Amniotic stem cell (primary cell): Measurements from ENCODE around the gene ACAP3.

Experiments
- DNase-seq: peaks from one replicate; lab custom pipeline; 2025; lab: John Stamatoyannopoulos, UW

The ACAP3 gene, protein sequence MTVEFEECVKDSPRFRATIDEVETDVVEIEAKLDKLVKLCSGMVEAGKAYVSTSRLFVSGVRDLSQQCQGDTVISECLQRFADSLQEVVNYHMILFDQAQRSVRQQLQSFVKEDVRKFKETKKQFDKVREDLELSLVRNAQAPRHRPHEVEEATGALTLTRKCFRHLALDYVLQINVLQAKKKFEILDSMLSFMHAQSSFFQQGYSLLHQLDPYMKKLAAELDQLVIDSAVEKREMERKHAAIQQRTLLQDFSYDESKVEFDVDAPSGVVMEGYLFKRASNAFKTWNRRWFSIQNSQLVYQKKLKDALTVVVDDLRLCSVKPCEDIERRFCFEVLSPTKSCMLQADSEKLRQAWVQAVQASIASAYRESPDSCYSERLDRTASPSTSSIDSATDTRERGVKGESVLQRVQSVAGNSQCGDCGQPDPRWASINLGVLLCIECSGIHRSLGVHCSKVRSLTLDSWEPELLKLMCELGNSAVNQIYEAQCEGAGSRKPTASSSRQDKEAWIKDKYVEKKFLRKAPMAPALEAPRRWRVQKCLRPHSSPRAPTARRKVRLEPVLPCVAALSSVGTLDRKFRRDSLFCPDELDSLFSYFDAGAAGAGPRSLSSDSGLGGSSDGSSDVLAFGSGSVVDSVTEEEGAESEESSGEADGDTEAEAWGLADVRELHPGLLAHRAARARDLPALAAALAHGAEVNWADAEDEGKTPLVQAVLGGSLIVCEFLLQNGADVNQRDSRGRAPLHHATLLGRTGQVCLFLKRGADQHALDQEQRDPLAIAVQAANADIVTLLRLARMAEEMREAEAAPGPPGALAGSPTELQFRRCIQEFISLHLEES

GRCh38 chr1:1307923-1308755 lies at the start of gene ACAP3, which contains the start of gene PUSL1:
ACAP3 (minus strand) TSS chr1:1307930; CDS start chr1:1307815, 115 bp downstream.
PUSL1 (plus strand) TSS chr1:1308597; CDS start chr1:1308644, 47 bp downstream.
- peak; percentile 98 for DNase-seq

GRCh38 chr1:1356796-1357401 lies 49.2 kb upstream of the ACAP3 start:
- DNase-seq: no peak

DNA sequence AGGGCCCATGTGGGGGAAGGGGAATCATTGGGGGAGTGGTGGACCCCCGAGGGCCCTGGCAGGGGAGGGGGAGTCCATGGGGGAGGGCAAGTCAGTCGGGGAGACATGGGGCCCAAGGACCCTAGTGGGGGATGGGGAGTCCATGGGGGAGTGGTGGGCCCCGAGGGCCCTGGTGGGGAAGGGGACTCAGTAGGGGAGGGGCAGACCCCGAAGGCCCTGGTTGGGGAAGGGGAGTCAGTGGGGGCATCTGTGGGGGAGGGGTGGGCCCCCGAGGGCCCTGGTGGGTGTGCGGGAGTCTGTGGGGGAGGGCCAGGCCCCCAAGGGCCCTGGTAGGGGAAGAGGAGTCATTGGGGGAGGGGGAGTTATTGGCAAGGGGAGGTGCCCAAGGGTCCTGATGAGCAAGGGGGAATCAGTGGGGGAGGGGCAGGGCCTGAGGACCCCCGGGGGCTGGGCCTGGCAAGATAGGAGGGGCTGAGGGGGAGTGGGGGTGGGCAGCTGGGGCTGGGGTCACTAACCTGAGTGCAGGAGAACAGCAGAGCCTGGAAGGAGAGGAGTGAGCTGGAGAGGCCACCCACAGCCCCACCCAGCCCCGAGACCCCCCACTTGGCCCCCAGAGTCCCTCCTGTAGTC lies 48.6 kb upstream of the ACAP3 start:
- DNase-seq: no peak

DNA sequence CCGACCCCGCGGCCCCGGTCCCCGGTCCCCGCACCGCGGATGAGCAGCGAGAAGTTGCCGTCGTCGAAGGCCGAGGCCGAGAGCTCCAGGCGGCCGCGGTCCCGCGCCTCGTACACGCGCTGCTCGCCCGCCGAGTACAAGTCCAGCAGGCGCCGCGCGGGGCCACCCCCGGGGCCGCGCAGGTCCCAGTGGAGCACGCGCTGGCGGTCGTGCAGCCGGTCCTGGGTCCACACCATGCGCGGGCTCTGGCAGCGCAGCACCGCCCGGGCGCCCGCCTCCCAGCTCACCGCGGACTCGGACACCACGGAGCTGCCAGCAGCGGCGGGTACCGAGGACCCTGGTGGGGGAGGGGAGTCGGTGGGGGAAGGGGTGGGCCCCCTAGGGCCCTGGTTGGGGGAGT lies 47.7 kb upstream of the ACAP3 start:
- DNase-seq: no peak

DNA sequence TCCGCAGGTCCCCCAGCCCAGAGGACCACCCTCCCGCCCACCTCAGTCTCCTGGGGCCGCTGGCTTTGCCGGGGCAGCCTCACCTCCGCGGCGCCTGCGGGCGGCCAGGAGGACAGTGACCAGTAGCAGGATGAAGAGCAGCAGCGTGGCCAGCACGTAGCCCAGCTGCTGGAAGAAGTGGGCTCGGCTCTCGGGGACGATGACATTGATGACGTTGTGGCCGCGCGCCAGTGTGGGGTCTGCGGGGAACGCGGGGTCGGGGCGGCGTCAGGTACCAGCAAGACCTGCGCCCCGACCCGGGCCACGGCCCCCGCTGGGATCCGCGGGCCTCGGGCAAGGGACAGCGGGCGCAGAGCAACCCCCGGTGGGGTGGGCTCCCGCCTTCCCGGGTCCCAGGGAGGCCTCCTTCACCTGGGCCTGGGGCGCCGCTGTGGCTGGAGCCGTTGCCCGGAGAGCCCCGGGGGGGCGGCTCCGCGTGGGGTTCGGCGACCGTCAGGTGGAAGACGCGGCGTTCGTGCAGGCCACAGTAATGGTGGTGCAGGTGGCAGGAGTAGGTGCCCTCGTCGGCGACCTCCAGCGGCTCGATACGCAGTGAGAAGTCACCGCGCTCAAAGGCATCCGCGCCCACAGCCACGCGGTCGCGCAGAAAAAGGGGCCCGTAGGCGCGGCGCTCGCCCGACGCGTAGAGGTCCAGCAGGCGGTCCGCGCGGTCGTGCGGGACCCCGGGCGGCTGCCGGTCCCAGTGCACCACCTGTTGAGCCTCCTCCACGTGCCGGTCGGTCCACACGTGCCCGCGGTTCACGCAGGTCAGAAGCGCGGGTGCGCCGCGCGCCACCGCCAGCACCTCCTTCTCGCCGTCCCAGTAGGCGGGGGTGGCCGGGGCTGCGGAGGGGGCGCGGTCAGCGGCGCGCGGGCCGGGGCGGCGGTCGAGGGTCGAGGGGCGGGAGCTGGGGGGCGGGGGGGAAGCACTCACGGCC lies 46.8 kb upstream of the ACAP3 start:
- DNase-seq: no peak

- DNase-seq: no peak
Observed at GRCh38 chr1:1353389-1354151, 45.8 kb upstream of the ACAP3 start.

DNA sequence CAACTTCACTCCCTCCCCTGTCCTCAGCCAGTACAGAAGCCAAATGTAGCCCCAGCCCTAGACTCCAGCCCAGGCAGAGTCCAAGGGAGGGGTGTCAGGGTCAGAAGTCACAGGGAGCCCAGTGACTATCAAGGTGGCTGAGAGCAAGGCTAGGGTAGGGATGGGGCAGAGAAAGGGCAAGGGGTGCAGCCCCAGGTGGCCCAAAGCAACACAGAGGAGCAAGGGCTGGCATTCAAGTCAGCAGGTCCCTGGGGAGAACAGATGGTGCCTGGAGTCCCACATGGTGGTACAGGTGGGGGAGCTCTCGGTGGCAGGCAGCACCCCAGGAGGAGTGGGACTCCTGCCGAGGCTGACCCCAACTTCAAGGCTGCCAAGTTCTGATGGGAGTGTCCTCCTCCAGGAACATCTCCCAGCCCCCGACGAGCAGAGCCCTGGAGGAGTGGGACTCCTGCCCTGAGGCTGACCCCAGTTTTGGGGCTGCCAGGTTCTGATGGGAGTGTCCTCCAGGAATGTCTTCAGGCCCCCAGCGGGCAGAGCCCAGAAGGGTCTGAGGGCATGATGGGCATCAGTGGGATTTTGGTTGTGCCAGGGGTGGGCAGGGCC lies 45.2 kb upstream of the ACAP3 start:
- no peak for DNase-seq

- no peak for DNase-seq
Observed at GRCh38 chr1:1351511-1352427, 44.0 kb upstream of the ACAP3 start.

DNA sequence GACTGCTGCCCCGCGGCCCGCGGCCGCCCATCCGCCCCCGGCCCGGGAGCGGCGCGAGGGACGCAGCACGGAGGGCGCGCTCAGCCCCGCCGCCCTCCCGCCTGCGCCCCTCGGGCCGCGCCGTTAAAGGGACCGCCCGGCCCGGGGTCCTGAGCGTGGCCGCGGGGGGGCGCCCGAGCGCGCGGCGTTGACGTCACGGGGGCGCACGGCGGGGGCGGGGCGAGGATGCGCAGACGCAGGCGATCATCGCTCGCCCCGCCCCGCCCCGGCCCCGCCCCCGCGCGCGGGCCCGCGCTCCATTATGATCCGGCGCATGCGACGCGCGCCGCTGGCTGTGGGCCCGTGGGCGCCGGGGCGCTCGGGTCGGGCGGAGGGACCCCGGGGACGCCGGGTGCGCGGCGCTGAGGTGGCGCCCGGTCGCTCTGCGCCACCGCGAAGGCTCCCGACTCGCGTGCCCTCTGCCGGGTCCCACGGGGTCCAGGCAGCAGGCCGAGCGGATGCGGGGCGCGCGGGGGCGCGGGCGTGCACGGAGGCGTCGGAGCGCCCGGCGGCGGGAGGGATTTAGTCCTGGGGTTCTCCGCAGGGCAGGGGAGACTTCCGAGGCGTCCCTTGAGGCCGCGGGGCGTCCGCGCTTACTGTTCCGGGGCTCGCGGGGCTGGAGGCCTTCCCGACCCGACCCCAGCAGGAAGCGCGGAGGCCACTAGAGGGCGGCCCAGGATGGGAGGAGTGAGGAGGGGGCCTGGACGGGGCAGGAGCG lies 41.7 kb upstream of the ACAP3 start, which contains the start of gene DVL1:
TSS of gene DVL1 (minus strand) at position 163 of the 757 bp plus-strand sequence. CDS start 353 bp downstream, outside the sequence.
- DNase-seq: peak; percentile 63

DNA sequence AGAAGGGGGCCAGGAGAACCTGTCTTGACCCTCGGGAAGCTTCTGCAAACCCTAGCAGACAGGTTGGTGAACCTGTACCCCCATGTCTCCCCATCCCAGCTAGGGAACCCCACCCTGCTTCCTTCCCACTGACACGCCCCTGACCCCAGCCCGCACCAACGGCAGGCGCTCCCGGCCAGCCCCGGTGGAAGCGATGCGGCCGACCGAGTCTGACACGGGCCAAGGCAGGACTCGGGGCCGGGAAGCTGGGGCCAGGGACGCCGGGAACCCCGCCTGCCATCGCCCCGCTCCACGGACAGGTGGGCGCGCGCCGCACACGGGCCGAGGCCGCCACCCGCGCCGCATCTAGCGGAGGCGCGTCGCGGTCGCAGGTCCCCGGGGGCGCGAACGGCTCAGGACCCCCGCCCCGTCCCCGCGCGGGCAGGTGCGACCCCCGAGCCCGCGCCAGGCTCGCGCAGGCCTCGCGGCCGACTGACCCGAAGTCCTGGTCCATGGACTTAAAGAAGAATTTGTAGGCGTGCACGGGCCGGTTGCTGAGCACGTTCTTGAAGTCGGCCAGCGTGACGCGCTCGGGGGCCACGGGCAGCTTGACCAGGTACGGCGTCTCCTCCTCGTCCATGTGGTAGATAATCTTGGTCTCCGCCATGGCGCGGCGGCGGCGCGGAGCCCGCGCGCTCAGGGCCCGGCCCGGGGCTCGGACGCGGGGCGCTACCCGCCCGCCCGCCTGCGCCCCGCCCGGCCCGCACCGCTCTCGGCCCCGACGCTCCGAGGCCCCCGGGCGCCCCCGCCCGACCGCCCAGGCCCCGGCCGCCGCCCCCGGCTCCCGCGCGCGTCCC lies 40.9 kb upstream of the ACAP3 start:
- no peak for DNase-seq

GRCh38 chr1:1347663-1348419 lies 40.1 kb upstream of the ACAP3 start:
- DNase-seq: no peak

- no peak for DNase-seq
Observed at GRCh38 chr1:1347026-1347595, 39.4 kb upstream of the ACAP3 start.

- DNase-seq: no peak
Observed at GRCh38 chr1:1346501-1346890, 38.8 kb upstream of the ACAP3 start.

- DNase-seq: no peak
Observed at GRCh38 chr1:1345860-1346500, 38.2 kb upstream of the ACAP3 start.
